NCI-H2171 (cell line): ENCODE data around the gene PRH1.

Experiments used
- DNase-seq: peaks from one replicate; lab custom pipeline; 2025; lab: John Stamatoyannopoulos, UW

Gene PRH1

GRCh38 chr12:10838461-10838860 lies 45.6 kb downstream of the PRH1 start:
- DNase-seq = no peak
